Measurements from ENCODE around the gene CST9L. TPM values are rescaled to one million over a fixed set of nuclear protein-coding genes. Genes with fewer than 3 reads are reported as not detected.

CST9L gene
- total RNA-seq, 1 donor from 2014 or later = not detected

GRCh38 chr20:23595941-23596340 is 27.7 kb upstream of the CST9L start:
- no peak for DNase-seq (ENCODE audit: low read depth)
- H3K4me3 ChIP-seq (ENCODE audit: low read depth, low read length) = no peak overlapping the region
- TF ChIP-seq, protein P1, sequence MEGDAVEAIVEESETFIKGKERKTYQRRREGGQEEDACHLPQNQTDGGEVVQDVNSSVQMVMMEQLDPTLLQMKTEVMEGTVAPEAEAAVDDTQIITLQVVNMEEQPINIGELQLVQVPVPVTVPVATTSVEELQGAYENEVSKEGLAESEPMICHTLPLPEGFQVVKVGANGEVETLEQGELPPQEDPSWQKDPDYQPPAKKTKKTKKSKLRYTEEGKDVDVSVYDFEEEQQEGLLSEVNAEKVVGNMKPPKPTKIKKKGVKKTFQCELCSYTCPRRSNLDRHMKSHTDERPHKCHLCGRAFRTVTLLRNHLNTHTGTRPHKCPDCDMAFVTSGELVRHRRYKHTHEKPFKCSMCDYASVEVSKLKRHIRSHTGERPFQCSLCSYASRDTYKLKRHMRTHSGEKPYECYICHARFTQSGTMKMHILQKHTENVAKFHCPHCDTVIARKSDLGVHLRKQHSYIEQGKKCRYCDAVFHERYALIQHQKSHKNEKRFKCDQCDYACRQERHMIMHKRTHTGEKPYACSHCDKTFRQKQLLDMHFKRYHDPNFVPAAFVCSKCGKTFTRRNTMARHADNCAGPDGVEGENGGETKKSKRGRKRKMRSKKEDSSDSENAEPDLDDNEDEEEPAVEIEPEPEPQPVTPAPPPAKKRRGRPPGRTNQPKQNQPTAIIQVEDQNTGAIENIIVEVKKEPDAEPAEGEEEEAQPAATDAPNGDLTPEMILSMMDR (IDR thresholded peaks at IDR 0.05; ENCODE audit: insufficient read depth, low read length, poor library complexity, severe bottlenecking) = no peak
- no peaks in the 10 kb centered on the region for H3K36me3 ChIP-seq (ENCODE audit: control insufficient read depth, insufficient read depth, low read length)
- H3K27me3 ChIP-seq (ENCODE audit: control insufficient read depth, insufficient read depth, low read length) = no peaks in the 10 kb centered on the region

DNA sequence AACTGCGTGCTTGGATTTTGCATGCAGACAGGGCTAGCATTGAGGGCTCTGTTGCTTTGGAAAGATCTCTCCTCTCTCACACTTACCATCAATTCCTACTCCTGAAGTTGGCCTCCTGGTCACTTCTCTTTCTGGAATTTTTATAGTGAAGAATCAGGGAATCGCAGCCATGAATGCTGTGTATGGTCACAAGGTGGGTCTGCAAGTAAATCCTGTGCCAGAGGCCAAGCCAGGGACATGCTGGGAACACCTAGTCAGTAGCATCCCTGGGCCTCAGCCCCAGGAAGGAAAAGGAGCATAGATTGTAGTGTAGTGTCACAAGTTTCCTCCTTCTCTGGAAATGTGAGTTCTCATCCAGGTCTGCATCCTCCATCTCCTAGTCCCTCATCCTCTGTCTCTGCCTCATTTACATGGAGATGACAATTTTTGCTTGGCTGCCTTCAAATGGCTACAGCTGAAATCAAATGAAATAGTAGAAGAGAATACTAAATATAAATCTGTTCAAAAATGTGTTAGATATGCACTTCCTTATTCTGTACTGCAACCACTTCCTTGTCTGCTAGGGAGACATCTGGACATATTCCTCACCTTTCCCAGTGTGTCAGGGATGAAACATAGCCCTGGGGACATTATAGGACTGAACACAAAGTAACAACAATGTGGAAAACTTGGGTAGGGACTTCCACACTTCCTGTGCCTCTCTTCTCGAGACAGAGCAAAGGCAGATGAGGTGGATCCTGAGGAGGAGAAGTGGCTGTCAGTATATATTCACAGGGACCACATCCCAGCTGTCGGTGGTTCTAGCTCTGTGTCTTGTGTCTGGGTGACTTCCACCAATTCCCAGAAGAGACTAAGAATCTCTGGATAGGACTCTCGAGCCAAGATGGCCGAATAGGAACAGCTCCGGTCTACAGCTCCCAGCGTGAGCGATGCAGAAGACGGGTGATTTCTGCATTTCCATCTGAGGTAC is 20.4 kb upstream of the CST9L start:
- DNase-seq (ENCODE audit: low read depth) = no peak
- no peaks in the 10 kb centered on the region for H3K36me3 ChIP-seq (ENCODE audit: control insufficient read depth, insufficient read depth, low read length)
- H3K4me3 ChIP-seq (ENCODE audit: low read depth, low read length) = no peak overlapping the region
- no peaks in the 10 kb centered on the region for H3K27me3 ChIP-seq (ENCODE audit: control insufficient read depth, insufficient read depth, low read length)
- TF ChIP-seq, protein P1 (IDR thresholded peaks at IDR 0.05; ENCODE audit: insufficient read depth, low read length, poor library complexity, severe bottlenecking) = no peak

- TF ChIP-seq, protein P1 (IDR thresholded peaks at IDR 0.05; ENCODE audit: insufficient read depth, low read length, poor library complexity, severe bottlenecking) = no peak
- Histone ChIP-seq H3K36me3 (ENCODE audit: control insufficient read depth, insufficient read depth, low read length) (no peaks in the 10 kb centered on the region), H3K4me3 (ENCODE audit: low read depth, low read length) (no peak overlapping the region), H3K27me3 (ENCODE audit: control insufficient read depth, insufficient read depth, low read length) (no peaks in the 10 kb centered on the region)
- no peak for DNase-seq (ENCODE audit: low read depth)
Measured at GRCh38 chr20:23587631-23588030, 19.3 kb upstream of the CST9L start.

DNA sequence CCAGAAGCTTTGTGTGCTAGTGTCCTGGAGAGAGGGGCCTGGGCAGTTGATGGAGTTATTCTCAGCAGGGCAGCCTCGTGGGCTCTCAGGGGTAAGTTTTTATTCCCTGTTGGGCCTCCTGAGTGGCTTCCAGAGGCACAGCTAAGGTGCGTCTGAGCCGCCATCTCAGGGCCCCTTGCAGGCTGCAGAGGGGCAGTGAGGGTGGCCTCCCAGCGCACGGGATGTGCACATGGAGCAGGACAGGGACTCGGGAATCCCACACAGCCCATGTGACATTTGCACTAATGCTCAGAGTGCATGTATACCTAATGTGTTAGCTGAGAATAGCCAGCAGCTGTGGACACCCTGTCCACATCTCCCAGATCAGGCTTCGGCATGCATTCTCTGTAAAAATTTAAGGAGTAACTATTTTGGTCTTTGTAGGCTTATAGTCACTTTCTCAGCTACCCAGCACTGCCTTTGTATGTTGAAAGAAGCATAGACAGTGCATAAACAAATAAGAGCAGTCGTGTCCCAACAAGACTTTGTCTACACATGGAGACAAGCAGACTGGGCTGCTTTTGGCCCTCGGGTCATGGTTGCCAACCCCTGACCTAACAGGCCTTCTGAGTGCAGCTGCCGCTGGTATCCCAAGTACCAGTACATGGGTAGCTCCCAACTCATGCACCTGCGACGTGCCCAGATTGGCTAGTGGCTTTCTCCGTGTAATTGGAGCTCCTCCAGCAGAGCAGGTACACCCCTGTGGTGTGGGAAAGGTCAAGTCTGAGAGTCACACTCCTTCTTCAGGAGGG is 18.6 kb upstream of the CST9L start:
- DNase-seq (ENCODE audit: low read depth) = no peak
- Histone ChIP-seq H3K27me3 (ENCODE audit: control insufficient read depth, insufficient read depth, low read length) (no peaks in the 10 kb centered on the region), H3K4me3 (ENCODE audit: low read depth, low read length) (no peak overlapping the region), H3K36me3 (ENCODE audit: control insufficient read depth, insufficient read depth, low read length) (no peaks in the 10 kb centered on the region)
- TF ChIP-seq, protein P1 (IDR thresholded peaks at IDR 0.05; ENCODE audit: insufficient read depth, low read length, poor library complexity, severe bottlenecking) = no peak

DNA sequence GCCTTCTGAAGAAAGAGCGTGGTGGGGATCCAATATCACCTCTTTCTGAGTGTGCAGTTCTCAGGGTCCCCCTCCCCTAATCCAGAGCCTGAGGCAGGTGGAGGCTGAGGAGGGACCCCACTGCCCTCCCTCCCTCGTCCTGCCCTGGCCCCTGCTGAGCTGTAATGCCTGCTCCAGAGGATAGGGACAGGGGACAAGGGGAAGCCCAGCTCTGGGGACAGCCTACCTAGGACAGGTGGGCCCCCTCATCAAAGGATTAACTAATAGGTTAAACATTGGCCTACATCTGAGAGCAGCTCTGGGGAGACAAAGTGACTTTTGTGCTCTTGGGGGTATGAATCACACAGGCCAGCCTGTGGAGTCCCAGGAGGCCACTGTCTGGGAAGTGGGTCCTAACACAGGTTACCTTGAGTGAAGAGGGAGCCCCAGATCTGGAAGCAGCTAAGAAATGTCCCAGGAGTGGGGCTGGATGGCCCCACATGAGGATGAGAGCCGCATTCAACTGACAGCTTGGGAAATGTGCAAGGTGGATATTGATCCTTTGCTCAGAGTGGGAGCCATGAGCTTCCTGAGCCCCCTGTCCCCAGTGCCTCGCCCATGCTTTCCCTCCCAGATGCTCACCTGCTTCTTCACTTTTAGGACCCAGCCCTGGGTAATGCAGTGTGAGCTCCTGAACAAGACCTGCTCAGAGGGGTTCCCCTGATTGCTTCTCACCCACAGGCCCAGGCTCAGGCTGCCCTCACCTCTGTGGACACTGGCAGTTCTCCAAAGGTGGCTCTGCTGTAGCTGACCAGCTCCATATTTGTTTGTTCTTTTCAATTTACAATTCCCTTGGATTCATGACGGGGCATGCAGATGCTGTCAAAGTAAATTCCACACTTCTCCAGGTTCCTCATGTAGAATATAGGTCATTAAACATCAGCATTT is 17.8 kb upstream of the CST9L start:
- Histone ChIP-seq H3K4me3 (ENCODE audit: low read depth, low read length) (no peak overlapping the region), H3K36me3 (ENCODE audit: control insufficient read depth, insufficient read depth, low read length) (no peaks in the 10 kb centered on the region), H3K27me3 (ENCODE audit: control insufficient read depth, insufficient read depth, low read length) (no peaks in the 10 kb centered on the region)
- TF ChIP-seq, protein P1 (IDR thresholded peaks at IDR 0.05; ENCODE audit: insufficient read depth, low read length, poor library complexity, severe bottlenecking) = no peak
- DNase-seq (ENCODE audit: low read depth) = no peak
